Measurements from ENCODE around the gene SH3D19.

SH3D19 gene

DNA sequence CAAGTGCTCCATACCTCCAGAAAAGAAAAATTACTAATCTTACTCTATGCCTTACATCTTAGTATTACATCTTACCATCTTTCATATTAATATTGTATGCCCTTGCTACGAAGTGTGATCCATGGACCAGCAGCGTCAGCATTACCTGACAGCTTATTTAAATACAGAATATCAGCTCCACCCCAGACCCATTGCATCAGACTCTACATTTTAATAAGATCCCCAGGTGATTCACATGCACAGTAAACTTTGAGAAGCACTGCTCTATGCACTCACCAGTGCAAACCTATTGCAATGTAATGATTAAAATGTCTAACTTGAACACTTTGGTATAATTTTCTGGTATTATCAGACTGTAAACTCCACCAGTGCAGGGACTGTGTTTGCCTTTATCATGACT lies 14.1 kb upstream of the SH3D19 start:
- Histone ChIP-seq H3K9ac (ENCODE audit: low read depth, low read length) (no peak overlapping the region), H3K36me3 (ENCODE audit: insufficient read depth, low read length) (no peaks in the 10 kb centered on the region), H3K4me3 (ENCODE audit: low read depth in 1 of 2, low read length in 2 of 2) (no peak overlapping the region), H3K4me1 (ENCODE audit: insufficient read depth, low read length) (no peaks in the 10 kb centered on the region), H2AFZ (ENCODE audit: low read depth, low read length) (no peak overlapping the region), H3K9me3 (ENCODE audit: insufficient read depth, low read length, severe bottlenecking) (no peaks in the 10 kb centered on the region), H4K20me1 (ENCODE audit: insufficient read depth, low read length) (no peaks in the 10 kb centered on the region), H3K4me2 (ENCODE audit: insufficient read depth, low read length) (no peak overlapping the region), H3K27ac (ENCODE audit: low read length) (no peak overlapping the region), H3K27me3 (ENCODE audit: insufficient read depth, low read length, poor library complexity) (no peaks in the 10 kb centered on the region), H3K79me2 (ENCODE audit: insufficient read depth, low read length) (no peaks in the 10 kb centered on the region)
- DNase-seq (no peak), ATAC-seq (ENCODE audit: insufficient read depth, low read depth) (no peak)
- TF ChIP-seq, protein P1, sequence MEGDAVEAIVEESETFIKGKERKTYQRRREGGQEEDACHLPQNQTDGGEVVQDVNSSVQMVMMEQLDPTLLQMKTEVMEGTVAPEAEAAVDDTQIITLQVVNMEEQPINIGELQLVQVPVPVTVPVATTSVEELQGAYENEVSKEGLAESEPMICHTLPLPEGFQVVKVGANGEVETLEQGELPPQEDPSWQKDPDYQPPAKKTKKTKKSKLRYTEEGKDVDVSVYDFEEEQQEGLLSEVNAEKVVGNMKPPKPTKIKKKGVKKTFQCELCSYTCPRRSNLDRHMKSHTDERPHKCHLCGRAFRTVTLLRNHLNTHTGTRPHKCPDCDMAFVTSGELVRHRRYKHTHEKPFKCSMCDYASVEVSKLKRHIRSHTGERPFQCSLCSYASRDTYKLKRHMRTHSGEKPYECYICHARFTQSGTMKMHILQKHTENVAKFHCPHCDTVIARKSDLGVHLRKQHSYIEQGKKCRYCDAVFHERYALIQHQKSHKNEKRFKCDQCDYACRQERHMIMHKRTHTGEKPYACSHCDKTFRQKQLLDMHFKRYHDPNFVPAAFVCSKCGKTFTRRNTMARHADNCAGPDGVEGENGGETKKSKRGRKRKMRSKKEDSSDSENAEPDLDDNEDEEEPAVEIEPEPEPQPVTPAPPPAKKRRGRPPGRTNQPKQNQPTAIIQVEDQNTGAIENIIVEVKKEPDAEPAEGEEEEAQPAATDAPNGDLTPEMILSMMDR (IDR thresholded peaks at IDR 0.05; ENCODE audit: borderline replicate concordance, extremely low read depth, low read length, poor library complexity, severe bottlenecking): no peak
- TF ChIP-seq EZH2 (IDR thresholded peaks at IDR 0.05; ENCODE audit: borderline replicate concordance, low read depth, low read length, severe bottlenecking): no peak

DNA sequence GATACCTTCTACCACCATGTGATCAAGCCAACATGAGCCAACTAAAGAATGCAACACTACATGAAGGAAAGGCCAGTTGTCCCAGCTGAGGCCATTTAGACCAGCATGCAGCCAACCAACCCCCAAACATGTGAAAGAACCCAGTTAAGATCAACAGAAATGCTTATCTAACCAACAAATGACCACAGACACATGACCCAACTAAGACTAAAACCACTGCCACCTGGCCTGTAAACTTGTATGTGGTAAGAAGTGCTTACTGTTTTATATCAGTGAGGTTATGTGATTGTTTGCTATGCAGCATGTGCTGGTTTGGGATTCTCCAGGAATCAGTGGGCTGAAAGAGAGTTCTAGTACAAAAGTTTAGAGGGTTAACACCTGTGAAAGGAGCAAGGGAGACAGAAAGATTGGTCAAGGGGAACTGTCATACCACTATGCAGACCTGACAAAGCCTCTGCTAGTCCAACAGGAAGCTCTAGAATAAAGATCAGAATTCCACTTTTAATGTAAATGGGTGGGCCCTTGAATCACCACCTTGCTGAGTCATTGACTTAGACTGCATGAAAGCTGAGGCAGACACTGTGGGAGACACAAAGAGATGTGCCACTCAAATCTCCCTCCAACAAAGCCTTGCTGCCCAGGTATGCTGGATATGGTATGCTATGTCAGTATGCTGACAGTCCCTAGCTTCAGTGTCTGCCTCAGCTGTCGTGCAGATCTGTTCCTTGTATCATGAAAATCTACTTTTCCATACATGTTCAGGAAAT lies 6.1 kb upstream of the SH3D19 start:
- no peaks in the 10 kb centered on the region for H3K79me2 ChIP-seq (ENCODE audit: insufficient read depth, low read length)
- H4K20me1 ChIP-seq (ENCODE audit: insufficient read depth, low read length): no peaks in the 10 kb centered on the region
- ATAC-seq (ENCODE audit: insufficient read depth, low read depth) (no peak), DNase-seq (no peak)
- no peak overlapping the region for H3K4me3 ChIP-seq (ENCODE audit: low read depth in 1 of 2, low read length in 2 of 2)
- no peaks in the 10 kb centered on the region for H3K36me3 ChIP-seq (ENCODE audit: insufficient read depth, low read length)
- no peaks in the 10 kb centered on the region for H3K4me1 ChIP-seq (ENCODE audit: insufficient read depth, low read length)
- no peaks in the 10 kb centered on the region for H3K9me3 ChIP-seq (ENCODE audit: insufficient read depth, low read length, severe bottlenecking)
- no peaks in the 10 kb centered on the region for H3K27me3 ChIP-seq (ENCODE audit: insufficient read depth, low read length, poor library complexity)
- no peak overlapping the region for H3K27ac ChIP-seq (ENCODE audit: low read length)
- no peak overlapping the region for H3K9ac ChIP-seq (ENCODE audit: low read depth, low read length)
- no peak overlapping the region for H2AFZ ChIP-seq (ENCODE audit: low read depth, low read length)
- TF ChIP-seq, protein P1 (IDR thresholded peaks at IDR 0.05; ENCODE audit: borderline replicate concordance, extremely low read depth, low read length, poor library complexity, severe bottlenecking): no peak
- TF ChIP-seq EZH2 (IDR thresholded peaks at IDR 0.05; ENCODE audit: borderline replicate concordance, low read depth, low read length, severe bottlenecking): no peak
- H3K4me2 ChIP-seq (ENCODE audit: insufficient read depth, low read length): no peak overlapping the region

DNA sequence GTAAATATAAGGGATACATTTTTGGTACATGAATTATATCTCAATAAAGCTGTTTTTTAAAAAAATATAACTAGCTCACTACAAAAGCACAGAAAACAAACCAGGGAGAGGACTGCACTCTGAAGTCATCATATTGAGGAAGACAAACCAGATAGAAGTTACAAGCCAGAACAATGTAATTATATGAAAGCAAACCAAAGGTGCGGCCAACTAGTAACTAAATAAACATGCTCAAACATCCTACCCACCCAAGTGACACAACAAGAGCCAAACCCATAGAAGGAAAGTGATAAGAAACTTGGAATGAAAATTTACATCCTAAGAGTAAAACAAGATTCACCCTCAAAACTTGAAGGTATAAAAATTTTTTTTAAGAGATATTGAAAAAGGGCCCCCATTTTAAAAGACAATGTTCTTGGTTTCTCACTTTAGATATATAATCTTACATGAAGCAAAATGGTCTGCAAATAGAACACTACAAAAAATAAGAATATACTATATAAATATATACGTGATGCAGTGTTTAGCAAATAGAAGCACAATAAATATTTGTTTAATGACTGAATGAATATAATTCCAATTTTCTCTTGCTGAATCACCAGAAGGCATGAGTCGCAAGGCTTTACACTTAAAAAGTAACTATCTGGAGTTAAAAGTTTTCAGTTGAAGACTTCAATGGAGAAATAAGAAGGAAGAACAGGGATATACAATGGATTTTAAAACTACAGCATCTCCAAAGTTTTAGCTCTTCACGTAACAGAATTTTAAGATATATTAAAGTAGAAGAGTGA lies 4.0 kb upstream of the SH3D19 start:
- H4K20me1 ChIP-seq (ENCODE audit: insufficient read depth, low read length): no peaks in the 10 kb centered on the region
- ATAC-seq (ENCODE audit: insufficient read depth, low read depth) (no peak), DNase-seq (no peak)
- no peak overlapping the region for H3K4me3 ChIP-seq (ENCODE audit: low read depth in 1 of 2, low read length in 2 of 2)
- no peaks in the 10 kb centered on the region for H3K36me3 ChIP-seq (ENCODE audit: insufficient read depth, low read length)
- no peak overlapping the region for H2AFZ ChIP-seq (ENCODE audit: low read depth, low read length)
- no peaks in the 10 kb centered on the region for H3K79me2 ChIP-seq (ENCODE audit: insufficient read depth, low read length)
- no peak overlapping the region for H3K9ac ChIP-seq (ENCODE audit: low read depth, low read length)
- TF ChIP-seq EZH2 (IDR thresholded peaks at IDR 0.05; ENCODE audit: borderline replicate concordance, low read depth, low read length, severe bottlenecking): no peak
- TF ChIP-seq, protein P1 (IDR thresholded peaks at IDR 0.05; ENCODE audit: borderline replicate concordance, extremely low read depth, low read length, poor library complexity, severe bottlenecking): no peak
- no peaks in the 10 kb centered on the region for H3K9me3 ChIP-seq (ENCODE audit: insufficient read depth, low read length, severe bottlenecking)
- H3K27ac ChIP-seq (ENCODE audit: low read length): no peak overlapping the region
- H3K4me1 ChIP-seq (ENCODE audit: insufficient read depth, low read length): no peaks in the 10 kb centered on the region
- H3K4me2 ChIP-seq (ENCODE audit: insufficient read depth, low read length): no peak overlapping the region
- H3K27me3 ChIP-seq (ENCODE audit: insufficient read depth, low read length, poor library complexity): no peaks in the 10 kb centered on the region
